HG03521 (cell line): ENCODE measurements around the gene BAZ2A.
"Not testable (repeated sequence)": the region's sequence is repeated elsewhere in the genome, so short reads cannot be mapped to it uniquely, and the experiment has no call there.

ENCODE experiments used
- ATAC-seq: cut with Tn5 transposase; IDR thresholded peaks from one replicate; pipeline ENCODE4 v1.9.1; 2021; ENCODE audit warnings: mild to moderate bottlenecking, moderate library complexity; ENCODE audit not compliant: unreplicated experiment

Gene BAZ2A

DNA sequence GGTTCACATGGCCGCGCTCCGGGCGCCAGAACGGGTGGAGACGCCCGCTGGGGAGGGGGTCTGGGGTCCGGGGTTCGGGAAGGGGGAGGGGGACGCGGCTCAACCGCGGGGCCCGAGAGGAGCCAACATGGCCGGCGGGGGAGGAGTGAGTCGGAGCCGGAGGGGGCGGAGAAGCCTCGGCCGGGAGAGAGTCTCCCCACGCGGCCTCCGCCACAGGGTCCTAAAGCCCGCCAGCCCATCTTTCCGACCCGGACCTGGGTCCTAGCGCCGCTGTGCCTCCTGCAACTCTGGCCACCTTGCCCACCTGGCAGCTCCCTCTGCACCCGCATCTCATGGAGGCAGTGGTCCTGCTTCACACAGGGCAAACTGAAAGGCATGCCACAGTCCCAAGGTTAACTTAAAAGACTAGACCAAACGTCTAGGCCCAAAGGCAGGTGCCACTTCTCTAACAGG lies at the start of gene BAZ2A:
BAZ2A (minus strand) TSS at position 147 of the 453 bp plus-strand sequence. CDS start 12,796 bp downstream, outside the sequence.
- ATAC-seq, result peak; percentile 49

DNA sequence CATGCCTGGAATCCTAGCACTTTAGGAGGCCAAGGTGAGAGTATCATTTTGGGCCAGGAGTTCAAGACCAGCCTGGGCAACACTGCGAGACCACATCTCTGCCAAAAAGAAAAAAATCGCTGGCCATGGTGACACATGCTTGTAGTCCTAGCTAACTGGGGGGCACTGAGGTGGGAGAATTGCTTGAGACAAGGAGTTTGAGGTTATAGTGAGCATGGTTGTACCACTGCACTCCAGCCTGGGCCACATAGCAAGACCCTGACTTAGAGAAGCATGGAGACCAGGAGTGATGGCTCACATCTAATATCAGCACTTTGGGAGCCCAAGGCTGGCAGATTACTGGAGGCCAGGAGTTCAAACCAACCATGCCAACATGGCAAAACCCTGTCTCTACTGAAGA lies 48.7 kb upstream of the BAZ2A start:
- no peak for ATAC-seq

DNA sequence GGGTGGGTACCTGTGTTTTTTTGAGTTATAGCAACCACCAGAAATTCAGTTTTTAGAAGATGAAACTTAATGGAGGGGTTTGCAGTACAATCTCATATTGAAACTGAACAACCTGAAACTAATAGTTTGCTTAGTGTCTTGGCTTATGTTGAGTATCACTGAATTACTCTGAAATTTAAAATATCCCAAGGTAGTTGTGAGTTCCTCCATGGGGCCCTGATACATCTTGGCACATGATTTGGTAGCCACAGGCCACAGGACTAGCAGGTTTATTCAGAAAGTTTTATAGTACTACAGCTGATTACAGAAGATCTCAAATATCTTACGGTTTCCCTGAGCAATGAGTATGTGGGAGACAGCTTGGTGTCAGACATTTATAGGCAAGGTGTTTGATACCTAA lies 47.6 kb upstream of the BAZ2A start:
- ATAC-seq, result peak; percentile 69

DNA sequence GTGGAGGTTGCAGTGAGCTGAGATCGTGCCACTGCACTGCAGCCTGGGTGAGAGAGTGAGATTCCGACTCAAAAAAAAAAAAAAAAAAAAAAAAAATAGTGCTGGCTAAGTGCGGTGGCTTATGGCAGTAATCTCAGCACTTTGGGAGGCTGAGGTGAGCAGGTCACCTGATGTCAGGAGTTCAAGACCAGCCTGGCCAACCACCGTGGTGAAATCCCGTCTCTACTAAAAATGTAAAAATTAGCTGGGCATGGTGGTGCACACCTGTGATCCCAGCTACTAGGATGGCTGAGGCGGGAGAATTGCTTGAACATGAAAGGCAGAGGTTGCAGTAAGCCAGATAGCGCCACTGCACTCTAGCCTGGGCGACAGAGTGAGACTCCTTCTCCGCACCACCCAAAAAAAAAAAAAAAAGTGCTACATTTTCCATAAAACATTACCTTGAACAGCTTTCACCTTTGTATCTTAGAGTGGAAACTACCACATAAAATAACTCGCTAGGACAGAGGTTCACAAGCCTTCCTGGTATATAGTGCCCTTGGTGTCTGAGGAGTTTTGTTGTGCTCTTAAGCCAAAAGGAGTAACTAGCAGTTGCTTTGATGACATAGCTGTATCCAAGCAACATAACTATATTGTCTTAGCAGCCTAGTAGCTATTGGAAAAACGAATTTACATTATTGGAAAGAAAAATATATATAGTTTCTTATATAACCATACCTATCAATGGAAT lies 46.9 kb upstream of the BAZ2A start:
- peak; percentile 19 for ATAC-seq

DNA sequence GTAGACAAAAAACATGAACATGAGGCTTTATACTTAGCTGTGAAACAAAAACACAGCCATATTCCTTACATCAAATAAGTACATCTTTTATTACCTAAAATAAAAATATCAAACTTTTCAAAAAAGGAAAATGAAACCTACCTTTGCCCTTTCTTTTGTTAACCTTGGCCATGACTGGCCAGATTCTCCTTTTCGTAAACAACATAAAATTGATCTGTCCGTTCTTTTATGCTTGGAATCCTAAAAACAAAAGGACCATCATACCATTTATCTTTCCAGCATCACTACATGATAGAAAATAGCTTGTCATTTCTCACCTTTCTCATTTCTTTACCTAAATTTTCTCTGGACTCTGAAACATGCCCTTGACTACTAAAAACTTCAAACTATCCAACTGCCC lies 41.5 kb upstream of the BAZ2A start:
- ATAC-seq, result no peak

DNA sequence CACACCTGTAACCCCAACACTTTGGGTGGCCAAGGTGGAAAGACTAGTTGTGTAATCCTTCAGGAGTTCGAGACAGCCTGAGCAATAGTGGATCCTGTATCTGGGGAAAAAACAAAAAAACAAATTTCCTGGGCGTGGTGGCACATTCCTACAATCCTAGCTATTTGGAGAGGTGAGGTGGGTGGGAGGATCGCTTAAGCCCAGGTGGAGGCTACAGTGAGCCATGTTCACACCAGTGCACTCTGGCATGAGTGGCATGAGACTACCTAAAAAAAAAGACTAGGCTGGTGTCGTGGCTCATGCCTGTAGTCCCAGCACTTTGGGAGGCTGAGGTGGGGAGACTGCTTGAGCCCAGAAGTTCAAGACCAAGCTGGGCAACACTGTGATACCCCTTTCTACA lies 40.7 kb upstream of the BAZ2A start:
- ATAC-seq, result no peak

DNA sequence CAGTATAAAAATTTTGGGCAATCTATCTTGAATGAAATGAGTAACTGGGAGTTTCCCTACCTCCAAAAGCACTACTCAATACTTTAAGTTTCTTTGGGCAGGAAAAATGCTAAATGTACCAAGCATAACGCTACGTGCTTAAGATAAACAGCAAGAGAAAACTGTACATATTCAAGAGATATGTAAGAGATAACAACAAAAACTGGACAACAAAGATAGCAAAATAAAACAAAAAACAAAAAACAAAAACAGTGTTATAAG lies 38.0 kb upstream of the BAZ2A start:
- ATAC-seq, result no peak

DNA sequence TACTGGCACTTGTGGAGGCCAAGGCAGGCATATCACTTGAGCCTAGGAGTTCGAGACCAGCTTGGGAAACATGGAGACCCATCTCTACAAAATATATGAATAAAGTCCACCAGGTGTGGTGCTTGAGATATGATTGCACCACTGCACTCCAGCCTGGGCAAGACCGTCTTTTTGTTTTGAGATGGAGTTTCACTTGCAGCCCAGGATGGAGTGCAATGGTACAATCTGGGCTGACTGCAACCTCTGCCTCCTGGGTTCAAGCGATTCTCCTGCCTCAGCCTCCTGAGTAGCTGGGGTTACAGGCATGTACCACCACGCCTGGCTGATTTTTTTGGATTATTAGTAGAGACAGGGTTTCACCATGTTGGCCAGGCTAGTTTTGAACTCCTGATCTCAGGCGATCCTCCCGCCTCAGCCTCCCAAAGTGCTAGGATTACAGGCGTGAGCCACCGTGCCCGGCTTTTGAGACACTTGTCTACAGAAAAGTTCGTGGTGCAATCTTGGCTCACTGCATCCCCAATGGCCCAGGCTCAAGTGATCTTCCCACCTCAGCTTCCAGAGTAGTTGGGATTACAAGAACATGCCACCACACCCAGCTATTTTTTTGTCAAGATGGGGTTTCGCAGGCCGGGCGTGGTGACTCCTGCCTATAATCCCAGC lies 32.0 kb upstream of the BAZ2A start:
- no peak for ATAC-seq

DNA sequence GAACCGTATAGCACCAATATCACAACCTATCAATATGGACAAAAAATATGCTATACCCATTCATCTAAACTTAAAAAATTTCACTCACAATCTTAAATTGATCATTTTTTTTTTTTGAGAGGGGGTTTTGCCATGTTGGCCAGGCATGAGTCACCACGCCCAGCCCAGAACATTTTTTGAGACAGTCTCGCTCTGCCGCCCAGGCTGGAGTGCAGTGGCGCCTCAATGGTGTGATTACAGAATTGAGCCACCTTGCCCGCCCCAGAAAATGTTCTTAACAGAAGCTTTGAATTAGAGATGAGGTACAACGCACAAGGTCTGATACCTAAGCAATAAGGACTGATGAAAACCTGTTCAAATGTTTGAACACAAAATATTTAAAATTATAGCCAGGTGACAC lies 31.4 kb upstream of the BAZ2A start:
- ATAC-seq, result no peak

DNA sequence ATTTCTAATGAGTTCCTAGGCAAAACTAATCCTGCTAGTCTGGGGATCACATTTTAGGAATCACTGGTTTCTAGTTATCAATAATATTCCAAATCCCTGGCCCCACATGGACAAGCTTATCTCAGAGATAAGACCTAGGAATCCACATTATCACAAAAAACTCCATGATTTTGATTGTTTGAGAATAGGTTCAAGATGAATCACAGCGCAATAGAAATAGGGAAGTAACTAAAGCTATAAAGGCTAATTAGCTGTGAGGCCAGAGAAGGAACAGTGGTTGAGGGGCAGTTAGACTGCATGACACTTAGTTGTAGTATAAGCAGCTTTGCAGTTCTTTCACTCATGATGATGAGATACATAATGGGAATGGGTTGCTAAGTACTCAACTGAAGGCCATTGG lies 28.8 kb upstream of the BAZ2A start:
- ATAC-seq, result no peak

DNA sequence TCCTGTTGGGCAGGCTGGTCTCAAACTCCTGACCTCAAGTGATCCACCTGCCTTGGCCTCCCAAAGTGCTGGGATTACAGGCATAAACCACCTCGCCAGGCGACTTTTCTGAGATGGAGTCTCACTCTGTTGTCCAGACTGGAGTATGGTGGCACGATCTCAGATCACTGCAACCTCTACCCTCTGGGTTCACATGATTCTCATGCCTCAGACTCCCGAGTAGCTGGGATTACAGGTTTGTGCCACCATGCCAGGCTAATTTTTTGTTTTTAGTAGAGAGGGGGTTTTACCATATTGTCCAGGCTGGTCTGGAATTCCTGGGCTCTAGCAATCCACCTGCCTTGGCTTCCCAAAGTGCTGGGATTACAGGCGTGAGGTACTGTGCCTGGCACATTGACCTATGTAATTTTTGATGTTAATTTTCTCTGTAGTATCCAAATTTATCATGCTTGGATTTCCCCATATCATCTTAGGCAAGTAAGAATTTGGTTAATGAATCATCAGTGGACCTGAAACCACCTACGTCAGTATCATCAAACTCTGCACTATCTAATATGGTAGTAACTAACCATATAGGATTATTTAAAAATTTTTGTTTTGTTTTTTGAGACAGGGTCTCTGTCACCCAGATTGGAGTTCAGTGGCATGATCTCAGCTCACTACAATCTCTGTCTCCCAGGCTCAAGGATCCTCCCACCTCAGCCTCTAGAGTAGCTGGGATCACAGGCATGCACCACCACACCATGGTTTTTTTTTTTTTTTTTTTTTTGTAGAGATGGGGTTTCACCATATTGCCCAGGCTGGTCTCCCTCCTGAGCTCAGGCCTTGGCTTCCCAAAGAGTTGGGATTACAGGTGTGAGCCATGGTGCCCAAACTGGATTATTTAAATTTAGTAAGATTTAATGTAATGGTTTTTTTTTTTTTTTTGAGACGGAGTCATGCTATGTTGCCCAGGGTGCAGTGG lies 27.6 kb upstream of the BAZ2A start:
- no peak for ATAC-seq

DNA sequence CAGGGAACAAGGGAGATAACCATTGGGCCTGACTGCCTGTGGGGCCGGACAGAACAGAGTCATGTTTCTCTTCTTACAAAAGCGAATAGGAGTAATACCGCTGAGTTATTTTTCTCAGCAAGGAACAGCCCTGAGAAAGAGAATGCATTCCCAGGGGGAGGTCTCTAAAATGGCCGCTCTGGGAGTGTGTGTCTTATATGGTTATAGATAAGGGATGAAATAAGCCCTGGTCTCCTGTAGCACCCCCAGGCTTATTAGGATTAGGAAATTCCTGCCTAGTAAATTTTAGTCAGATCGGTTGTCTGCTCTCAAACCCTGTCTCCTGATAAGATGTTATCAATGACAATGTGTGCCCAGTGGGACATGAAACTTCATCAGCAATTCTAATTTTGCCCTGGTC lies 23.7 kb upstream of the BAZ2A start:
- not testable (repeated sequence) for ATAC-seq

DNA sequence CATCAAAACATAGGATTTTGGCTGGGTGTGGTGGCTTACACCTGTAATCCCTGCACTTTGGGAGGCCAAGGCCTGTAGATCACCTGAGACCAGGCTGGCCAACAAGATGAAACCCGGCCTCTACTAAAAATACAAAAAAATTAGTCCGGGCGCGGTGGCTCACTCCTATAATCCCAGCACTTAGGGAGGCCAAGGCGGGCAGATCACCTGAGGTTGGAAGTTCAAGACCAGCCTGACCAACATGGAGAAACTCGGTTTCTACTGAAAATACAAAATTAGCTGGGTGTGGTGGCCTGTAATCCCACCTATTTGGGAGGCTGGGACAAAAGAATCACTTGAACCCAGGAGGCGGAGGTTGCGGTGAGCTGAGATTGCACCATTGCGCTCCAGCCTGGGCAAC lies 17.9 kb upstream of the BAZ2A start:
- not testable (repeated sequence) for ATAC-seq

DNA sequence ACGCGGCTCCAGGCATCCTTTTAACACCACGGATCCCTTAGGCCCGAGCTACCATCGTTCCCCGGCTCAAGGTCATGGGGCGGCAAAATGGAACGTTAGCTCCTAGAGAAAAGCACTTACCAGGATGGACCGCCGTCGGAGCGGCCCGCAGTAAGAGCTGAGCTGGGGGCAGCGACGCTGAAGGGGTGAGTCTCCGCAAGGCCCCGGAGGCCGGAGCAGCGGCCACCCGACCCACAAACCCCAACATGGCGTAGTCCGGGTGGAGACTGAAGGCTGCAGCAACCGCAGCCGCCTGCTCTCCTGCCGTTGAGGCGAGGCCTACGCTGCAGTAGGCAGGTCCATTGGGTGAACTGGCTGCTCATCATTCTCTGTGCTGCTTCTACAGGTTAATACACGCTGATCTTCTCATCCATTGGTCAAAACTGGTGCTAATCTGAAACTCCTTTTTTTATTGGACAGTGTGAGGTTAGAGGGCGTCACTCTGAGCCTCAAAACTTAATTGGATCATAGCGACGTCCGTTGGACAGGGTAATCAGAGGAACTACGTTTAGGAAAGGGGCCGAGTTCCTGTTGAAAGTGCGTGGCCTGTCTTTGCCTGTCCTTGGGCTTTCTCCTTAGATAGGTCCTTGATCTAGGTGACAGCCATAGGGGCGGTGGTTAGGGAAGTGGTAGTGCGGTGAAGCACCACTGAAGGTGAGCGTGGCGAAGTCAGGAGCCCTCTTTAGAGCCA lies 15.8 kb upstream of the BAZ2A start, which contains the start of gene ATP5F1B:
ATP5F1B (minus strand) TSS at position 268 of the 730 bp plus-strand sequence; CDS start at position 247, 21 bp downstream.
- ATAC-seq, result peak; percentile 98

DNA sequence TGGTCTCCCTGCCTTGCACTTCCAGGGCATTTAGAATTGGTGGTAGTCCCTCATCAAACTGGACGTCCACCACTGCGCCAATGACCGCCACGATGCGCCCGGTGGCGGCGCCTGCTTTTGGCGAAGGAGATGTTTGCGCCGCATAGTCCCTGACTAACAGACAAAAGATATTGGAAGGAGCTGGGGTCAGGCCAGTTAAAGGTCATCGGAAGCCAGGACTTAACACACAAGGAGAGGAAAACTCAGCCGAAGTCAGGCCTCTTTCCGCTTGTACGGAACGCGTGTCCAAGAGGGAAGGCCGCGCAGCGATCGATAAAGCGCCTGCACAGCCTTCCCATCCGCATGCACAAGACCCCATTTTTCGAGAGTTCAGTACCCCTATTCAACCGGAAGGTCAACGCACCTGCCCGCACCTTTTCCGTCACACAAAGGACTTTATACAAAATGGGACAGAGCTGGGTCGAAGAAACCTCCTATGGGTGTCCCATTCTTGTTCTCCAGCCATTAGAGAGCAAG lies 15.1 kb upstream of the BAZ2A start:
- no peak for ATAC-seq

DNA sequence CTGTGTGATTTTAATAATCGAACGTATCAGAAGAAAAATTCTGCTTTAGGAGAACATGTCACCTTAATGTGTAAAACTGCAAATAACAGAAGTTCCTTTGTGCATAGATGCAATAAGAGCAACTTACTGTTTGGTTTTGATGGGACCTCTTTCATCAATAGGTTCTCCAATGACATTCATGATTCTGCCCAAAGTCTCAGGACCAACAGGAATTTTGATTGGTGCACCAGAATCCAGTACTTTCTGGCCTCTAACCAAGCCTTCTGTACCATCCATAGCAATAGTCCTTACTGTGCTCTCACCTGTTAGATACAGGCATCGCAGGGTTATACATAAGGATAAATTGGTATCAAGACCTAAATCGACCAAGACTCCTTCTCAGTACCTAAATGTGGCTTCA lies 14.5 kb upstream of the BAZ2A start:
- ATAC-seq, result no peak

DNA sequence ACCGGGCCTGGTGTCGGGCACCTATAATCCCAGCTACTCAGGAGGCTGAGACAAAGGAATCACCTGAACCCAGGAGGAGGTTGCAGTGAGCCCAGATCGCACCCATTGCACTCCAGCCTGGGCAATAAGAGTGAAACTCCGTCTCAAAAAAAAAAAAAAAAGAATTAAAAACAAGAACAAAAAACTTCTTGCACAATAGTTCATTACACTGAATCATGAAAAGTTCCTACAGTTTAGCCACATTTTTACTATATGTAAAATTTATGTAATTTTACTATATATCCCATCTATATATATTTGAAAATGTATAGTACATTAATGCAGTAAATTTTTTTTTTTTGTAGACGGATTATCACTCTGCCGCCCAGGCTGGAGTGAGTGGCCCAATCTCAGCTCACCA lies 11.1 kb upstream of the BAZ2A start:
- no peak for ATAC-seq

DNA sequence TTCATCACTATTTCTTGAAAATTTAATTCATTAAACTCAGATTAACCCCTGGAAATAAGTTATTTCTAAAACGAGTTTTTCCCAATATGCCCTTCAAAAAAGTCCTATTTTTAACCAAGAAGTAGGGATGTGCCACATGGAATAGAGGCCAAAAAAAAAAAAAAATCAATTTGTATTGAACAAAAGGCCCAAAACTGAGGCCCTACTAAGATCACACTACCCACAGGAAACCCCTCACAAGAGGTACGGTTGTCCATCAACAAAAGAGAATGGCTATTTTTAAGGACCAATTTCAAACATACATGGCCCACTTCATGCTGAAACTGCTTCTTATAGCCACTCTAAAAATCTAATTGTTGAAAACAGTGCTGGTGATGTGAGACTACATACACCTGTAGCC lies 7.5 kb upstream of the BAZ2A start:
- no peak for ATAC-seq

DNA sequence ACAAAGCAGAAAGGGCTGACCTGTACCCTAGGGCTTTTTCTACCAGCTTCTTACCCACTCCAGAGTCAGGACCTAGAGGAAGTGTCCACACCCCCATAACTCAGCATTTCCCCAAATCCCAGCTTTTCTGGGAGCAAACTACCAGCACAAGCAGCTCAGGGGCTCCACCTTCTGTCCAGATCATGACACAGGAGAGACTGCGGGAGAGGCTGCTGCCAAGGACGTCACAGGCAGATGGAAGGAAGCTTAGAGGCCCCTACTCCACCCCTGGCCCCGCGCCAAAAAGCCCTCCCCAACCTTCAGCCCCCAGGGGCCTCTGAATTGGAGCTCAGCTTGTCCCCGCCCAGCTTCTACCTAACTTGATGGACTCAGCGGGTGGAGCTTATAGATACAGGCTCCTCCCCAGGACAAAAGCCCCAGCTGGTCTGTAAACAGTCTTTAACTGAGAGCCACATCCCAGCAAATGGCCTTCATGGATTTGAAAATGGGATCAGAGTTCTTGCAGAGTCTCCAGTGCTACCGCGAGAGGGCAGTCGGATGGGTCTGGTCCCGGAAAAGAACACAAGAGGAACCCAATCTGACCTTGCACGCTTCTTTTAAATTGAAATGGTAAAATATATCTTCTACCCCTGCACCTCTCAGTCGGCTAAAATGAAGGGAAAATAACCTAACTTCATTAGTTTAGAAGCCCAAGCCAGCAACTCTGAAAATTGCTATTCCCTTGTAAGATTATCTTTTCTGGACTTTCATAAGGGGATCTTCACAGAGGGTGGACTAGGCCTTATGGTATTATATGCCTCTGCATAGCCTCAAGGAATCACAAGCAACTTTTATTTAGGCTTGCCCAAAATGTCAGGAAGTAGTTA lies 6.8 kb upstream of the BAZ2A start:
- peak; percentile 45 for ATAC-seq
